Lower lobe of right lung (tissue), 2 donors: ENCODE data around the gene SPRN. TPM values are rescaled to one million over a fixed set of nuclear protein-coding genes. Genes with fewer than 3 reads are reported as not detected.
A peak's percentile ranks its signal among the peaks of the same experiment; 100 is the strongest.
"Not testable (repeated sequence)": the region's sequence is repeated elsewhere in the genome, so short reads cannot be mapped to it uniquely, and the experiment has no call there.

Experiments used
- ATAC-seq, 2 donors: fragments of 200-7000 bp; cut with Tn5 transposase; one replicate each; pipeline ENCODE4 v1.9.1; 2020 to 2022; ENCODE audit warnings: mild to moderate bottlenecking in 2 of 2, moderate library complexity in 2 of 2
- DNase-seq: peaks from one replicate; pipeline ENCODE4 v3.0.0-alpha.2; 2020
- H3K27ac ChIP-seq: fragments of 200-600 bp; one replicate; pipeline ENCODE4 v1.8.0; 2022
- H3K27me3 ChIP-seq: fragments of 200-600 bp; one replicate; pipeline ENCODE4 v1.8.0; 2022; ENCODE audit warnings: low read depth
- H3K36me3 ChIP-seq: fragments of 200-600 bp; one replicate; pipeline ENCODE4 v1.8.0; 2022; ENCODE audit warnings: mild to moderate bottlenecking
- H3K4me1 ChIP-seq: fragments of 200-600 bp; one replicate; pipeline ENCODE4 v1.8.0; 2022
- H3K4me3 ChIP-seq: fragments of 200-600 bp; one replicate; pipeline ENCODE4 v1.8.0; 2022; ENCODE audit warnings: mild to moderate bottlenecking
- H3K9me3 ChIP-seq: fragments of 200-600 bp; one replicate; pipeline ENCODE4 v1.8.0; 2022
- CTCF ChIP-seq: fragments of 200-600 bp; IDR thresholded peaks from one replicate; pipeline ENCODE4 v1.8.0; 2022; ENCODE audit warnings: antibody characterized with exemption, mild to moderate bottlenecking
- intact Hi-C: fragments of 100-400 bp; cut with DNase I; formaldehyde crosslinking; loops from one replicate; pipeline ENCODE4 v1.11.0; 2022
- total RNA-seq: library from RNA; stranded (reverse); fragmentation: NEBNext Ultra II Directional; extraction: Animal tissue kit (Norgen Biotek cat#: 25700); gene quantifications from one replicate; pipeline ENCODE4 v1.2.1, GENCODE V29; 2021
- donor health status: DM: no; HTN: yes; CAD: no; lungs with severe emphysema.

Gene SPRN
- total RNA-seq, 1 donor from 2014 or later: not detected

DNA sequence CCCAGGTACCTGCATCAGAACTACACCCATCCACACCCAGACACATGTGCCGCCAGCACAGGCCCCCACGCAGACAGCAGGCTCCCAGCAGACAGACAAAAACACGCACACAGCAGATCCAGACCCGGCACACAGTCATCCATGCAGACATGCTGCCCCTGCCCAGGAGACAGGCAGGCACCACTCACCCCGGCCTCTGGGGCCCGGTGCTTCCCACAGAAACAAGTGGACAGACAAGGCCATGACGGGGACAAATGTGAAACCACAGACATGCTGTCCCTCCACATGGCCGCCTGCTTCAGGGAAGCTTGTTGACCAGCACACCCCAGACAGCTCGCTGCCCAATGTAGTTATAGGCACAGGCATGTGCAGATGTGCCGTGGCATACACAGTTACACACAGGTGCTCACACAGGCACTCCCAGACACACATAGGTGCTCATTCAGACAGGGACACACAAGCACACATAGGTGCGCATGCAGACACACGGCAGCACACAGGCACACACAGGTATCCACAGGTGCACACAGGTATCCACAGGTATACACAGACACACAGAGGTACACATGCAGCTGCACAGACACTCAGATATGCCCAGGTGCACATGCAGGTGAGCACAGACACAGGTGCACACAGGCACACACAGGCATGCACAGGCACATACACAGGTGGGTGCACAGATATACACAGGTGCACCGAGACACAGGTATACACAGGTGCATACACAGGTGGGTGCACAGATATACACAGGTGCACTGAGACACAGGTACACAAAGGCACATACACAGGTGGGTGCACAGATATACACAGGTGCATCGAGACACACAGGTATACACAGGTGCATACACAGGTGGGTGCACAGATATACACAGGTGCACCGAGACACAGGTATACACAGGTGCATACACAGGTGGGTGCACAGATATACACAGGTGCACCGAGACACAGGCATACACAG, 18.8 kb upstream of the SPRN start:
- TF ChIP-seq CTCF: no peak
- Histone ChIP-seq H3K9me3 (peaks cover 18% of the 10 kb centered on the region), H3K27ac (no peak overlapping the region), H3K27me3 (no peaks in the 10 kb centered on the region), H3K4me3 (no peak overlapping the region), H3K4me1 (no peaks in the 10 kb centered on the region), H3K36me3 (no peaks in the 10 kb centered on the region)
- DNase-seq (no peak), ATAC-seq (no peak)
- intact Hi-C loops: no loop called here

DNA sequence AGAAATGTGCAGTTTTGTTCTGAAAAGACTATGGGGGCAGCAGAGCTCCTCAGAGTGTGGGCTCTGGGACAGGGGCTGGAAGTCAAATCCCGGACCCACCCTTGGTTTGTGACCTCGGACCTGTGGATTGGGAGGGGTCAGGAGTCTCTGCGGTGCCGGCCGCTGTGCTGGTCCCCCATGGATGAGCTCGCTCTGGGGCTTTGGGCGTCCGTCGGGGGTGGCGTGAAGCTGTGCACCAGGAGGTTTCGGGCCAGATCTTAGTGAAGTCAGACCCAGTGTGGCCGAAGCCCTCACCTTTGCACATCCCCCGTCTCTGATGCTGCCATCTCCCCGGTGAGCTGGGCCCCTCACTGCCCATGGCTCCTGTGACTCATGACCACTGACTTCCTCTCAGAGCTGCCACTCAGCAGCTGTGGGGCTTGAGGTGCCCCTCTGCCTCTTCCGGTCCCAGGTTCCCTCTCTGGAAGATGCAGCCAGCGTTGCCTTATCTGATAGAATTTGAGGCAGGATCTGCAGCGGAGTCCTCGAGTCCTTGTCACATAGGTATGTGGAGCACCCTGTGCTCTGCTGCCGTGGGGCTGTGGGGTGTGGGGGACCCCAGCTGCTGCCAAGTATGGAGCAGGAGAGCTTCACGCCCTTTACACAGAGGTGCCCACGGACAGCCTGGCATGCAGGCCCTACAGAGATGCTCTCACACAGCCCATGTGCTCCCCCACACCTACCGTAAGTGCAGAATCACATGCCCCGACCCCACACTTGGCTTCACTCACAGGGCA, 18.0 kb upstream of the SPRN start:
- Histone ChIP-seq H3K36me3 (no peaks in the 10 kb centered on the region), H3K27ac (no peak overlapping the region), H3K27me3 (no peaks in the 10 kb centered on the region), H3K9me3 (peaks cover 10% of the 10 kb centered on the region), H3K4me1 (no peaks in the 10 kb centered on the region), H3K4me3 (no peak overlapping the region)
- intact Hi-C loops: no loop called here
- ATAC-seq: peak in 1 of 2 donors; percentile 6
- DNase-seq: no peak
- no peak for TF ChIP-seq CTCF

DNA sequence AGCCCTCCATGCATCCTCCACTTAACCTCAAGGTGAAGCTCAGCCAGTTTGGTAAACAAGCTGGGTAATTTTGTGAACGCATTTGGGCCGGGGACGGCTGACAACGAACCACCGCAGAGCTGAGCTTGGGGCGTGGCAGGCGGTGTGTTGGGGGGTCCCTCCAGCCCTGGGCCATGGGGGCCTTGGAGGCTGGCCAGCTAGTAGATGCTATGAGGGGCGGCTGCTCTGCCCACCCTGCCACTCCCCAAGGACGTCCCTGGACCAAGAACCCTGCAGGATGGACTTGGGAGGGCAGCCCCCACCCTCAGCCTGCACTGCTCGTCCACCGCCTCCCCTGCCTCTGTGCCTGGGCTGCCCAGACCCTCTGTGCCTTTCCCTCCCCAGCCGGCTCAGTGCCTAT, 17.4 kb upstream of the SPRN start:
- no peak for ATAC-seq
- H3K27ac ChIP-seq: no peak overlapping the region

GRCh38 chr10:133441356-133441755, 16.9 kb upstream of the SPRN start:
- H3K4me3 ChIP-seq, H3K9me3 ChIP-seq, H3K36me3 ChIP-seq, ATAC-seq, H3K27ac ChIP-seq, intact Hi-C loops, H3K27me3 ChIP-seq, H3K4me1 ChIP-seq, DNase-seq: not testable (repeated sequence)

More for the DNA sequence above, 17.4 kb upstream of the SPRN start:
- intact Hi-C loops: no loop called here
- DNase-seq: no peak
- H3K27me3 ChIP-seq: no peaks in the 10 kb centered on the region
- no peaks in the 10 kb centered on the region for H3K36me3 ChIP-seq
- H3K4me1 ChIP-seq: no peaks in the 10 kb centered on the region
- H3K9me3 ChIP-seq: peaks cover 4% of the 10 kb centered on the region
- H3K4me3 ChIP-seq: no peak overlapping the region
- no peak for TF ChIP-seq CTCF

DNA sequence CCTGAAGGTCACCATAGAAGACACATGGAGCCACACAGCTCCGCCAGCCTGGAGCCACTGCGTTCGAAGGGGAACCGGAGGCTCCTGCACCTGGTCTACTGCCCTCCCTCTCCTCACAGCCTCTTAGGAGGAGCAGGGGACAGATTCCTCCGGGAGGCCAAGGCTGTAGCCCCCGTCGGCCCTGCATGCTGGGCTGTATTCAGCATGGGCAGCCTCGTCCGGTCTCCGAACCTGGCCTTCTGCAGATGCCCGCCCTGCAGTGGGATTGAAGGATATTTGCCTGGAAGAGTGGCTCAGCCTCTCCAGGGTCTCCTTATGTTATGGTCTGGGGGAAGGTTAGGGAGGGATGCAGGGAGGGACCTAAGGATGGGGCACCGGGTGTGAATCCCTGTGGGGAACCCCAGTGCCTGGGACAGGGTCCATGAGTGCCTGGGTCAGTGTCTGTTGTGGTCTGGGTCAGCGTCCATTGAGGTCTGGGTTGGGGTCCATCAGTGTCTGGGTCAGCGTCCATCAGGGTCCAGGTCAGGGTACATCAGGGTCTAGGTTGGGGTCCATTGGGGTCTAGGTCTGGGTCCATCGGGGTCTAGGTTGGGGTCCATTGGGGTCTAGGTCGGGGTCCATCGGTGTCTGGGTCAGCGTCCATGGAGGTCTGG, 16.3 kb upstream of the SPRN start:
- Histone ChIP-seq H3K4me1 (no peaks in the 10 kb centered on the region), H3K9me3 (no peaks in the 10 kb centered on the region), H3K27ac (no peak overlapping the region), H3K27me3 (no peaks in the 10 kb centered on the region), H3K4me3 (no peak overlapping the region), H3K36me3 (no peaks in the 10 kb centered on the region)
- ATAC-seq (no peak), DNase-seq (no peak)
- TF ChIP-seq CTCF: no peak
- intact Hi-C loops: no loop called here
